ENCODE results near the gene DRC7.

DNA sequence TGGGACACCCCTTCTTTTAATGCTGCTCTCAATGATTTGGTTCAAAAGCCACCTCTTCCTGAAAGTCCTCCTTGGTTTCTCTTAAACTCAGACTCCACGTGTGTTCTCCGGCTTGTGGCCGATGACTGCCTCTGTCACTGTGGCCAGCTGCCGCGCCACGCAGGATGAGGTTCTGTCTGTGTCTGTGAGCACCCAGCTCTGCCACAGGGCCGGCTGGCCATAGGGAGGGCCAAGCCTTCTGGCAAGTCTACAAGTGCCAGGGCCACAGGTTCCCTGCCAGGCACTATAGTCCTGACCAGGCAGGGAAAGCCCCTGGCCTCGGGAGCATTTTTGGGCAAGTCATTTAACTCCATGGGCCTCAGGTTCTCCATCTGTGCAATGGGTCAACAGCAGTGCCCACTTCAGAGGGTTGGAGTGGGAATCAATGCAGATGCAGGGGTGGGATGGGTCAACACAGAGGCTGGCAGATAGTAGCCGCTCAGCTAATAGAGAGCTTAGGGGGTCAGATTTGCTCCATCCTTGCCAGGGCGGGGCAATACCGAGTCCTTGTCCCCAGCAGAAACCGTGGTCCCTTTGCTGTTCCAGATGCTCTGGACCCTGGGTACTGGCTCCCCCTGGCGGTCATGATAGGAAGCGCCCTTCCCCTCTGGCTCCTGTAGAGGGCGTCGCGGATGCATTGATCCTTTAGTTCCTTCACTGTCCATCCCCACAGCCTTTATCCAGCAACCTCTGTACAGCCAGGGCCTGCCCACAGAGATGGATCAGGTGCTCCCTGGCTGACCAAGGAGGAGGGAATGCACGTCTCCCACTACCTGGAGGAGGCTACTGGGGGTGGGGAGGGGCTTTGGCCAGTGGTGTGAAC, 45.8 kb upstream of the DRC7 start:
- TF ChIP-seq CTCF (conservative IDR thresholded peaks at IDR 0.05), result peak; percentile 100
- TF ChIP-seq EZH2 (IDR thresholded peaks at IDR 0.05; ENCODE audit: low read depth), result no peak
